ENCODE measurements around the gene PRKAG2. TPM values are rescaled to one million over a fixed set of nuclear protein-coding genes. Genes with fewer than 3 reads are reported as not detected.
A peak's percentile ranks its signal among the peaks of the same experiment; 100 is the strongest.

PRKAG2 gene
- total and polyA plus RNA-seq, 10 donors, result 15.8 to 50.9 (median 32.8) TPM

DNA sequence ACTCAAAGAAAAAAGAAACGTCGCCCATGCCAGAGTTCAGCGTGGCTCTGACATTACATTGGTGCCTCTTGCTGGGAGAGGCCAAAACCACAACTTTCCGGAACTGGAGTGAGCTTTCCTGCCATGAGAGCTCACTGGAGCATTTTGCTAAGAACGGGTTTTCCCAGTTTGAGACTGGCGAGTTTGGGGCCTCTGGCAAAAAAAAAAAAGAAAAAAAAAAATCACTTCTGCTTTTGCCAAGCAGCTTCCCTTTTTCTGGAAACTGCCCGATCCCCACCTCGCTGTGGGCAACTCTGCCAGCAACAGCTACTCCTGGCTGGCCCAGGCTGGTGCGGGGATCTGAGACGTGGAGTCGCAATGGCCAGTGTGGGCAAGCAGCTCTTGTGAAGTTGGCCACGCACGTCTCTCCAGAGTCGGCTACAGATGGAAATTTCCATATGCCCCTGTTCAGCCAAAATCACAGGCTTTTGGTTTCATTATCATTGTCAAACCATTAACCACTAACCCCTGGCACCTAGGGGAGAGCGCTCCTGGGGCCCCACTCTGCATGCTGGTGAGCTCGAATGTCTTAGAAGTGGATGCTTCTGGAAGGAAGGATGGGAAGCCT is 25.7 kb downstream of the PRKAG2 start:
- DNase-seq, result peak; percentile 84
- H3K27me3 ChIP-seq (replicated peaks in 1 of 7), result no peaks in the 10 kb centered on the region
- H3K9me3 ChIP-seq, result no peaks in the 10 kb centered on the region
- H3K27ac ChIP-seq, result peak overlapping the region in 7 of 8 donors; percentile 32 to 78 (median 49)
- TF ChIP-seq POLR2A (IDR thresholded peaks at IDR 0.05), result no peak
- TF ChIP-seq, protein P1, sequence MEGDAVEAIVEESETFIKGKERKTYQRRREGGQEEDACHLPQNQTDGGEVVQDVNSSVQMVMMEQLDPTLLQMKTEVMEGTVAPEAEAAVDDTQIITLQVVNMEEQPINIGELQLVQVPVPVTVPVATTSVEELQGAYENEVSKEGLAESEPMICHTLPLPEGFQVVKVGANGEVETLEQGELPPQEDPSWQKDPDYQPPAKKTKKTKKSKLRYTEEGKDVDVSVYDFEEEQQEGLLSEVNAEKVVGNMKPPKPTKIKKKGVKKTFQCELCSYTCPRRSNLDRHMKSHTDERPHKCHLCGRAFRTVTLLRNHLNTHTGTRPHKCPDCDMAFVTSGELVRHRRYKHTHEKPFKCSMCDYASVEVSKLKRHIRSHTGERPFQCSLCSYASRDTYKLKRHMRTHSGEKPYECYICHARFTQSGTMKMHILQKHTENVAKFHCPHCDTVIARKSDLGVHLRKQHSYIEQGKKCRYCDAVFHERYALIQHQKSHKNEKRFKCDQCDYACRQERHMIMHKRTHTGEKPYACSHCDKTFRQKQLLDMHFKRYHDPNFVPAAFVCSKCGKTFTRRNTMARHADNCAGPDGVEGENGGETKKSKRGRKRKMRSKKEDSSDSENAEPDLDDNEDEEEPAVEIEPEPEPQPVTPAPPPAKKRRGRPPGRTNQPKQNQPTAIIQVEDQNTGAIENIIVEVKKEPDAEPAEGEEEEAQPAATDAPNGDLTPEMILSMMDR (IDR thresholded peaks at IDR 0.05 in 8 of 11, conservative IDR thresholded peaks at IDR 0.05 in 3 of 11), result no peak
- TF ChIP-seq POLR2AphosphoS5 (IDR thresholded peaks at IDR 0.05), result peak in 1 of 3 donors; percentile 34
- 25 to 38% (median 27%) methylated on average over 16 of the region's 16 CpGs for WGBS, 5 donors
- H3K4me1 ChIP-seq, result peaks cover 4 to 48% (median 28%) of the 10 kb centered on the region in 6 donors
- intact Hi-C loops (cut with DNase I; ENCODE audit: low total_unique reads), result no loop called here
- peak overlapping the region in 7 of 8 donors; percentile 4 to 61 (median 29) for H3K4me3 ChIP-seq
- peaks cover 0 to 4% (median 0%) of the 10 kb centered on the region in 6 donors for H3K36me3 ChIP-seq

DNA sequence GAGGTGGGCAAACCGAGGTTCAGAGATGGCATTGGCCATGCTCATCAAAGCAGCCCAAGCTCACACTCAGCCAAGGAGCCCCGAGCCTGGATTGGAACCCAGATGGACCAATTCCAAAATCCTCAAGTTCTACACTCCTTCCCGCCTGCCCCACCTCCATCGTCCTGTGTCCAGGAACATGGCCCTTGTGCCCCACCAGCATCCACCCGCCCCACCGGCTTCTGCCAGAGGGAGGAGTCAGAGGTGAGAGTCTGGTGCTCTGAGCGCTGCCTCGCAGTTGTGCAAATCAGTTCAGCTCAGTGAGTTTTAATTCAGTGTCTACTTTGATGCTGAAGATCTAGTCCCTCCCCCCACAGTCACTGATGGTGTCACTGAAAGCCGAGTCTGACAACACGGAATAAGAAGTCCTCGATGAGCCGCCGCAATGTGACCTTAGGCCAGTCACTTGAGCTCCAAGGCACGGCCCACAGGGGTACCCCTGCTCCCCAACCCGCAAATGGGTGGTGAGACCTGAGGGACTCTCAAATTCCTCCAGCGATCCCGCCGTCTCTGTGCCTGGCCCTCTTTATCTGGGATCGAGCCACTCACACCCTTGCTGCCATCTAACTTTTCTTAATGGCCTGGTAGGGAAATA is 26.3 kb downstream of the PRKAG2 start:
- H3K36me3 ChIP-seq, result peaks cover 0 to 4% (median 0%) of the 10 kb centered on the region in 6 donors
- intact Hi-C loops (cut with DNase I; ENCODE audit: low total_unique reads), result no loop called here
- H3K27me3 ChIP-seq (replicated peaks in 1 of 7), result no peaks in the 10 kb centered on the region
- 70 to 86% (median 76%) methylated on average over 17 to 19 of the region's 19 CpGs for WGBS, 5 donors
- no peak for DNase-seq
- peak overlapping the region in 4 of 8 donors; percentile 27 to 61 (median 32) for H3K4me3 ChIP-seq
- TF ChIP-seq POLR2AphosphoS5 (IDR thresholded peaks at IDR 0.05), result no peak
- TF ChIP-seq POLR2A (IDR thresholded peaks at IDR 0.05), result no peak
- TF ChIP-seq, protein P1 (IDR thresholded peaks at IDR 0.05 in 8 of 11, conservative IDR thresholded peaks at IDR 0.05 in 3 of 11), result no peak
- H3K9me3 ChIP-seq, result no peaks in the 10 kb centered on the region
- H3K27ac ChIP-seq, result peak overlapping the region in 7 of 8 donors; percentile 32 to 78 (median 49)
- peaks cover 4 to 42% (median 28%) of the 10 kb centered on the region in 6 donors for H3K4me1 ChIP-seq

DNA sequence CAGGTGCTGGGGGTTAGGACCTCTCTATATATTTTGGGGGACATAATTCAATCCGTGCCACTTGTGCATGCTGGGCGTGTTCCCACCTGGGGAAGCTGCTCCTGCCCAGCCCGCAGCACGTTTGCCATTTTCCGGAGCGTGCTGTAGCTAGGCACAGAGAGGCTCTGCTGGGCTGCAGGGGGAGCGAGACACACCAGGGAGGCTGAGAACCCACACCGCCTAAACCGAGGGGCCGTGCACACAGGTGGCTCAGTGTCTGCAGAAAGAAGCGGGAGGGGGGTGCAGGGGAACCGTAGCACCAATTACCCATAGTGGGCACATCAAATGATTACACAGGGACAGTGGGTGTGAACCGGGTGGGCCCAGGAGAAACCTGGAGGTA is 27.0 kb downstream of the PRKAG2 start:
- Histone ChIP-seq H3K4me3 (no peak overlapping the region), H3K27me3 (replicated peaks in 1 of 7) (no peaks in the 10 kb centered on the region), H3K36me3 (peaks cover 0 to 4% (median 0%) of the 10 kb centered on the region in 6 donors), H3K9me3 (no peaks in the 10 kb centered on the region), H3K27ac (peak overlapping the region in 1 of 8 donors; percentile 78), H3K4me1 (peaks cover 4 to 42% (median 28%) of the 10 kb centered on the region in 6 donors)
- no peak for DNase-seq
- WGBS, 5 donors, result 93 to 97% (median 94%) methylated on average over 13 of the region's 13 CpGs
- intact Hi-C loops (cut with DNase I; ENCODE audit: low total_unique reads), result no loop called here
- no peak for TF ChIP-seq POLR2A (IDR thresholded peaks at IDR 0.05)
- TF ChIP-seq POLR2AphosphoS5 (IDR thresholded peaks at IDR 0.05), result no peak
- TF ChIP-seq, protein P1 (IDR thresholded peaks at IDR 0.05 in 8 of 11, conservative IDR thresholded peaks at IDR 0.05 in 3 of 11), result no peak
